ENCODE measurements around the gene IFT27.

IFT27 gene

DNA sequence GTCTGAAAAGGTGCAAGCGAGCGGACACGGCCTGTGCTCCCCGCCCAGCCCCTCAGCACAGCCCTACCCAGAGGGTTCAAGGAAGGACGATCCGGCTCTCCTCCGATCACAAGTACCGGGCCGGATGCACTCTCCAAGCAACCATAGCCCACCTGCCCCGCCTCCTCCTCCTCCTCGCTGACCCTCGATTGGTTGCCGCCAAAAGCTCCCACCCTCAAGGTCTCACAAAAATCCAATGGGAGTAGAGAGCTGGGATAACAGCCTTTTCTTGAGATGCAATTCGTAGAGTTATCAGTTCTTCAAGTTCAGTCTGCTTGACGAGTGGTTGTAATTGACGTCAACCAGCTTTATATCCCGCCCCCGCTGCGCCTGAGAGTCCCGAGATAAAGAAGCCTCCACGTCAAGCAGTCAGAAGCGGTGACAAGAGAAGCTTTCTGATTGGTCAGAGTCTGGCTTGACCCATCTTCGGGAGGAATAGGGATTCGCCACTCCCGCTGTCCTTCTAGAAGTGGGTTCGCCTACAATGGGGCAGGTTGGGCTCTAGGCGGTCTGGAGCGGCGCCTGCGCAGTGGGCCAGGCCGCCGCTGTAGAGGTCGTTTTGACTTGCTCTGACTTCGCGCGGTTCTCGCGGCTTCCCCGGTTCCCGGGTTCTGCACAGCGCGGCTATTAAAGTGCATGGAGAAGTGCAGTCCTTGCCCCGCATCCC is at the start of gene IFT27:
TSS of gene IFT27 (minus strand) at position 156 of the 706 bp plus-strand sequence. CDS start 412 bp downstream, outside the sequence.
- peak; percentile 100 for FAIRE-seq
- DNase-seq (ENCODE audit: extremely low spot score, insufficient read length, low read depth), result peak; percentile 98

DNA sequence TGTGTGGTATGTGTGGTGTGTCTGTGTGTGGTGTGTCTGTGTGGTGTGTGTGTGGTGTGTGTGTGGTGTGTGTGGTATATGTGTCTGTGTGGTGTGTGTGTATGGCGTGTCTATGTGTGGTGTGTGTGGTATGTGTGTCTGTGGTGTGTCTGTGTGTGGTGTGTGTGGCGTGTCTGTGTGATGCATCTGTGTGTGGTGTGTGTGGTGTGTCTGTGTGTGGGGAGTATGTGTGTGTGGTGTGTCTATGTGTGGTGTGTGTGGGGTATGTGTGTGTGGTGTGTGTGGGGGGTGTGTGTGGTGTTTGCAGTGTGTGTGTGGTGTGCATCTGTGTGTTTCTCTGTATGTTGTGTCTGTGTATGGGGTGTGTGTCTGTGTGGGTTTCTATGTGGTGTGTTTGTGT is 48.7 kb upstream of the IFT27 start:
- no peak for FAIRE-seq
- DNase-seq (ENCODE audit: extremely low spot score, insufficient read length, low read depth), result no peak

DNA sequence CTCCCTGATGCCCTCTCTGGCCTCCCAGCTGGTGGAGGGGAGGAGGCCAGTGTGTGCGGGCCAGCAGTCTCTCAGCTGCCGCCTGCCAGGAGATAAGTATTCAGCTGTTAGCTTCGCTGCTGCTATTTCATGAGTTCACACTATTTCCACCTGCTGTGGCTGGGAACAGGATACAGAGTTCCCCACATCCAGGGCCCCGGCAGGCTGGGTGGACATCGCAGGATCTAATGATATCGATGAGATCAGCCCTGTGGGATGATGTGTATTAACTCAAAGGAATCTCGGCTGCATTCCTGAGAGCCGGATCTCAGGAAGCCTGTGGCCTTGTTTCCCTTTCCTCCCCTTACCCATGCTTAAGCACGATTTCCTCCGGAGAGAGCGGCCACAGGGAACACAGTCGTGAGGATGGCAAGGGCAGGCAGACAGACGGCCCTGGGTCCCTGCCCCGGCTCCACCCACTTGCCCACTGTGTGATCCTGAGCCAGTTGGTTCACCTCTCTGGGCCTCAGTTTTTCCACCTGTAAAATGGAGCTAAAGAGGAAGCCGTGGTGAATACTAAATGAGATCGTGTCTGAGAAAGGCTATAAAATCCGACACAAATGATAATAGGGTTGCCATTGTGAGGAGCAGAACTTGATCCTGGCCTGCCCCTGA is 47.4 kb upstream of the IFT27 start:
- no peak for FAIRE-seq
- DNase-seq (ENCODE audit: extremely low spot score, insufficient read length, low read depth), result no peak

GRCh38 chr22:36822581-36822980 is 46.7 kb upstream of the IFT27 start:
- FAIRE-seq (no peak), DNase-seq (ENCODE audit: extremely low spot score, insufficient read length, low read depth) (no peak)

- FAIRE-seq (no peak), DNase-seq (ENCODE audit: extremely low spot score, insufficient read length, low read depth) (no peak)
Observed at GRCh38 chr22:36819112-36819511, 43.2 kb upstream of the IFT27 start.

GRCh38 chr22:36818010-36818642 is 42.2 kb upstream of the IFT27 start:
- no peak for FAIRE-seq
- no peak for DNase-seq (ENCODE audit: extremely low spot score, insufficient read length, low read depth)

DNA sequence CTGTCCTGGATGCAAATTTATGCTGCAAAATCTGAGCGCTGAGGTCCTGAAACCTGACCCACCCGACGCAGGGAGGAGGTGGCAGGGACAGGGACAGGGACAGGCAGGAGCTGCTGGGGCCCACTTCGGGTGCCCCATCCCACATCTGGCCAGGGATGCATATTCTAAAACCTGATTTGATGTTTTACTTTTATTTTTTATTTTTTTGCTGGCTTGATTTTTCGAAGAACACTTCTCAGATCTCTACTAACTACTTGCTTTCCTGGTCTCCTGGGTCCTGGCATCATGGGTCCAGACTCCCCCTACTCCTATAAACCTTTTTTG is 41.6 kb upstream of the IFT27 start:
- DNase-seq (ENCODE audit: extremely low spot score, insufficient read length, low read depth) (no peak), FAIRE-seq (no peak)

DNA sequence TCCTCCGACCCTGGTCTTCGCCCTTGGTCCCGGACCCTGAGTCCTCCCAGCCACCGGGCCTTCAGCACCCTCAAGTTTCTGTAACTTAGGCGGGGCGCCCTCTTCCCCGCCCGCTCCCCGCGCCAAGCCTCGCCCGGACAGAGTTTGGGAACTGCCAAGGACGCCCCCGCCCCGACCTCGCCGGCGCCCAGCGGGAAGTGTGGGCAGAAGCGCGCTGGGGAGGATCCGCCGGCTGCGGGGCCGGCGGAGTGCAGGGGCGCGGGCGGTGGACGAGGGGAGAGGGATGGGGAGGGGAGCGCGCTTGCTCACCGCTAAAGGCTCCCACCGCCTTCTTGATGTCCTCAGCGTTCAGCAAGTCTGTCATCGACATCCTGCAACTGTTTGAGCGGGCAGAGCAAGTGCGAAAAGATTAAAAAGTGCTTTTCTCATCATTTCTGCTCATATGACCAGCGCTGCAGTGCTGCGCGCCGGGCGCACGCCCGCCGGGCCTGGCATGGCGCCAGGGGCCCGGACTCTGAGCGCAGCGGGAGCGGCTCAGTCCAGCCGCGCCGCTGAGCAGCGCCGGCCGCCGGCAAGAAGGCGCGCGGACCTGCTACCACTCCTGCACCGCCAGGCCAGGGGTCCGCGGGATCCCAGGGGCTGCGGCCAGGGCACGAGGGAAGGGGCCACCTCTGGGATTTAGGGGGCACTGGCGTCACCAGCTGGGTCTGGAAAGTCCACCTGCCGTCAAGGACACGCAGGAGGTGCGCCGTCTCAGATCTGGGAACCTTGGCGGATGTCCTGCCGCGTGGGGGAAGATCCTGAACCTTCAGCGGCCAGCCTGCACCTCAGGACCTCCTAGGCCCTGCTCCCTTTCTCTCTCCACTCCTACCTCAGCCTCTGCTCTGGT is 41.0 kb upstream of the IFT27 start, which contains the start of gene PVALB:
TSS of gene PVALB (minus strand) at position 400 of the 889 bp plus-strand sequence. CDS start at position 370, 30 bp downstream.
- FAIRE-seq (no peak), DNase-seq (ENCODE audit: extremely low spot score, insufficient read length, low read depth) (no peak)

- no peak for FAIRE-seq
- no peak for DNase-seq (ENCODE audit: extremely low spot score, insufficient read length, low read depth)
Observed at GRCh38 chr22:36816339-36816635, 40.4 kb upstream of the IFT27 start.

GRCh38 chr22:36815558-36816338 is 39.8 kb upstream of the IFT27 start:
- DNase-seq (ENCODE audit: extremely low spot score, insufficient read length, low read depth) (no peak), FAIRE-seq (no peak)

- DNase-seq (ENCODE audit: extremely low spot score, insufficient read length, low read depth), result no peak
- FAIRE-seq, result no peak
Observed at GRCh38 chr22:36814801-36815200, 38.9 kb upstream of the IFT27 start.

DNA sequence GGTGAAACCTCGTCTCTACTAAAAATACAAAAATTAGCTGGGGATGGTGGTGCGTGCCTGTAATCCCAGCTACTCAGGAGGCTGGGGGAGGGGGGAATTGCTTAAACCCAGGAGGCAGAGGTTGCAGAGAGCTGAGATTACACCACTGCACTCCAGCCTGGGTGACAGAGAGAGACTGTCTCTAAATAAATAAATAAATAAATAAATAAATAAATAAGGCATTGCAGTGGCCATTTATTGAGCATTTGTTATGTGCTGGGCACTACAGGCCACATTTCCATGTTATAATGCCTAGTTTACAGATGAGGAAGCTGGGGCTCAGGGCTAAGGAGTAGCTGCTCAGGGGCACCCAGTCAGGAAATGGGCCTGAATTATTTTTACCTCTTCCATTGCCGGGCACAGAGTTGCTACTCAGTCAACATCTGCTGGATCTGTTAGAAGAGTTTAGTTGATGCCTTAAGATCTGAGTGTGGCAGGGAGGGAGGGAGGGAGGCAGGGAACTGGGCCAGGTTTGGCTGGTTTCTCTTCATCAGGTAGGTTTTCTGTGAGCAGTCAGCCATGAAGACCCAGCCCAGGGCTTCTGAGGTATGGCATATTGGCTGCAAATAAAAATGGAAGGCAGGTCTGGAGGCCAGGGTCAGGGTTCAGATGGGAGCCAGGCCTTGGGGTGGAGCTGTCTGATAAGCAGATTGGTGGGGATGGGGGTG is 35.3 kb upstream of the IFT27 start:
- FAIRE-seq (no peak), DNase-seq (ENCODE audit: extremely low spot score, insufficient read length, low read depth) (no peak)

- FAIRE-seq, result no peak
- DNase-seq (ENCODE audit: extremely low spot score, insufficient read length, low read depth), result no peak
Observed at GRCh38 chr22:36809351-36809750, 33.4 kb upstream of the IFT27 start.

- FAIRE-seq (no peak), DNase-seq (ENCODE audit: extremely low spot score, insufficient read length, low read depth) (no peak)
Observed at GRCh38 chr22:36808721-36809344, 32.9 kb upstream of the IFT27 start.

DNA sequence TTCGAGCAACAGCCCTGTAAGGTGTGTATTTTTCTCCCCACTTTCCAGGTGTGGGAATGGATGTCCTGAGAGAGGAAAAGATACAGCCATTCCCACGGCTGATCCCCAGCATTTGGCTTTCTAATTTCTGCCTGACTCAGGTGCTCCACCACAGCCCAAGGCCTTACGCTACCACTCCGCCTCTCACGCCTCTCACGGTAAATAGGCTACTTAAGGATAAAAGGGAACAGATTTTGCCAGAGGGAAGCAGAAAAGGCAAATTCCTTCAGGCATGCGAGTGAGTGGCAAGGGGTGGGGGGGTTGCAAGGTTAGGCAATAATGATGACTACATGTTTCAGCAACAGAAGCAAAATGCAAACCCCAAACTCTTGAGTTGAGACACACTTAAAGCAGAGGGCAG is 31.7 kb upstream of the IFT27 start:
- FAIRE-seq (no peak), DNase-seq (ENCODE audit: extremely low spot score, insufficient read length, low read depth) (no peak)

DNA sequence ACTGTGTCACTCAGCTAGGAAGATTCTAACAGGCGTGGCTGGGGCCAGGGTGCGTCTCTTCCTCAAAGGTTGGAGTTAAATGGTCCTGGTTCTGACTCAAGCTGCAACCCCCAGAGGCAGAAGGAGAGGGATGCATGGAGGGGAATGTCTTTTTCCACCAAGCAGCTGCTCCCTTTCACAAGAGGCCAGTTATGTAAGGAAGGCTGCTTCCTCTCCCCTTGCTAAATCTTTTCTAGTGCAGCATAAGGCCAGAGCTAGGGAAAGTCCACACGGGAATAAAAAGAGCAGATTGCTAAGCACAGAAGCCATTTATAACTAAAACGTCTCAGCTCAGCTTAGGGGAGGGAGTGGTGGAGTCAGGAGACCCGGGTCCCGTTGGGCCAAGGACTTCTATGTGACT is 30.9 kb upstream of the IFT27 start:
- DNase-seq (ENCODE audit: extremely low spot score, insufficient read length, low read depth) (no peak), FAIRE-seq (no peak)

DNA sequence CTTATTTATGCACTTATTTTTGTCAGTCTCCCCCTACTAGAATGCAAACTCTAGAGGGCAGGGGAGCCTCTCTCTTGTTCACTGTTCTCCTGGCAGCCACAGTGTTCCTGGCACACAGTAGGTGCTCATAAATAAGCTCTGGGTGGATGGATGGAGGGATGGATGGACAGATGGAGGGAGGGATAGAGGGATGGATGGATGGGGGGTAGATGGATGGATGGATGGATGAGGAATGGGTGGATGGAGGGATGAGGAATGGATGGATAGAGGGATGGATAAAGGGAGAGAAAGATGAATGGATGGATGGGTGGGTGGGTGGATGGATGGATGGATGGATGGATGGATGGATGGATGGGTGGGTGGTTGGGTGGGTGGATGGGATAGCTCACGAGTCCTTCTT is 27.4 kb upstream of the IFT27 start:
- no peak for DNase-seq (ENCODE audit: extremely low spot score, insufficient read length, low read depth)
- FAIRE-seq, result no peak

GRCh38 chr22:36798674-36799066 is 22.8 kb upstream of the IFT27 start:
- DNase-seq (ENCODE audit: extremely low spot score, insufficient read length, low read depth), result no peak
- FAIRE-seq, result no peak
